Measurements from ENCODE around the gene TMEM164.

Gene TMEM164

DNA sequence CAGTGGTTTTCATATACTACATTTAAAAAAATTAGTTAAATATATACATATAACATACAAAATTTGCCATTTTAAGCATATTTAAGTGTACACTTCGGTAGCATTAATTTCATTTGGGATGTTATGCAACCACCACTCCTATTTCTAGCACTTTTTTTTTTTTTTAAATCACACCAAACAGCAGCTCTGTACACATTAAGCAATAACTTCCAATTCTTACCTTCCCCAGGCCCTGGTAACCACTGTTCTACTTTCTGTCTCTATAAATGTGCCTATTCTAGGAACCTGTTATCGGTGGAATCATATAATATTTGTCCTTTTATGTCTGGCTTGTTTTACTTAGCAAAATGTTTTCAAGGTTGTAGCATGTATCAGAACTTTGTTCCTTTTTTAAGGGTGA lies 39.1 kb downstream of the TMEM164 start:
- TF ChIP-seq FOXP2 (optimal IDR thresholded peaks at IDR 0.05; ENCODE audit: borderline replicate concordance, extremely low read depth, extremely low read length, insufficient read depth) (no peak), SIN3A (IDR thresholded peaks at IDR 0.05; ENCODE audit: borderline replicate concordance, insufficient read depth, low read length) (no peak), POLR2AphosphoS5 (IDR thresholded peaks at IDR 0.05; ENCODE audit: low read depth, low read length) (no peak), TAF1 (IDR thresholded peaks at IDR 0.05; ENCODE audit: borderline replicate concordance, insufficient read depth, low read length) (no peak)
- TF ChIP-seq, protein P1, sequence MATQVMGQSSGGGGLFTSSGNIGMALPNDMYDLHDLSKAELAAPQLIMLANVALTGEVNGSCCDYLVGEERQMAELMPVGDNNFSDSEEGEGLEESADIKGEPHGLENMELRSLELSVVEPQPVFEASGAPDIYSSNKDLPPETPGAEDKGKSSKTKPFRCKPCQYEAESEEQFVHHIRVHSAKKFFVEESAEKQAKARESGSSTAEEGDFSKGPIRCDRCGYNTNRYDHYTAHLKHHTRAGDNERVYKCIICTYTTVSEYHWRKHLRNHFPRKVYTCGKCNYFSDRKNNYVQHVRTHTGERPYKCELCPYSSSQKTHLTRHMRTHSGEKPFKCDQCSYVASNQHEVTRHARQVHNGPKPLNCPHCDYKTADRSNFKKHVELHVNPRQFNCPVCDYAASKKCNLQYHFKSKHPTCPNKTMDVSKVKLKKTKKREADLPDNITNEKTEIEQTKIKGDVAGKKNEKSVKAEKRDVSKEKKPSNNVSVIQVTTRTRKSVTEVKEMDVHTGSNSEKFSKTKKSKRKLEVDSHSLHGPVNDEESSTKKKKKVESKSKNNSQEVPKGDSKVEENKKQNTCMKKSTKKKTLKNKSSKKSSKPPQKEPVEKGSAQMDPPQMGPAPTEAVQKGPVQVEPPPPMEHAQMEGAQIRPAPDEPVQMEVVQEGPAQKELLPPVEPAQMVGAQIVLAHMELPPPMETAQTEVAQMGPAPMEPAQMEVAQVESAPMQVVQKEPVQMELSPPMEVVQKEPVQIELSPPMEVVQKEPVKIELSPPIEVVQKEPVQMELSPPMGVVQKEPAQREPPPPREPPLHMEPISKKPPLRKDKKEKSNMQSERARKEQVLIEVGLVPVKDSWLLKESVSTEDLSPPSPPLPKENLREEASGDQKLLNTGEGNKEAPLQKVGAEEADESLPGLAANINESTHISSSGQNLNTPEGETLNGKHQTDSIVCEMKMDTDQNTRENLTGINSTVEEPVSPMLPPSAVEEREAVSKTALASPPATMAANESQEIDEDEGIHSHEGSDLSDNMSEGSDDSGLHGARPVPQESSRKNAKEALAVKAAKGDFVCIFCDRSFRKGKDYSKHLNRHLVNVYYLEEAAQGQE (IDR thresholded peaks at IDR 0.05; ENCODE audit: insufficient read depth in 1 of 2, low read depth in 2 of 2, low read length in 2 of 2), result no peak

DNA sequence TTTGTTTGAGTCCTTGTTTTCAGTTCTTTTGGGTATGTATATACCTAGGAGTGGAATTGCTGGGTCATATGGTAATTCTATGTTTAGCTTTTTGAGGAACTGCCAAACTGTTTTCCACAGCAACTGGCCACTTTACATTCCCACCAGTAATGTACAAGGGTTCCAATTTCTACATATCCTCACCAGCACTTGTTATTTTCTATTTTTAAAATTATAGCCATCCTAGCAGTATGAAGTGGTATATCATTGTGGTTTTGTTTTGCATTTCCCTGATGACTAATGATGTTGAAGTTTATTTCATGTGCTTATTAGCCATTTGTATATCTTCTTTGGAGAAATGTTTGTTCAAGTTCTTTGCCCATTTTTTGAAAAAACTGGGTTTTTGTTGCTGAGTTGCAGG lies 39.6 kb downstream of the TMEM164 start:
- no peak for TF ChIP-seq SIN3A (IDR thresholded peaks at IDR 0.05; ENCODE audit: borderline replicate concordance, insufficient read depth, low read length)

DNA sequence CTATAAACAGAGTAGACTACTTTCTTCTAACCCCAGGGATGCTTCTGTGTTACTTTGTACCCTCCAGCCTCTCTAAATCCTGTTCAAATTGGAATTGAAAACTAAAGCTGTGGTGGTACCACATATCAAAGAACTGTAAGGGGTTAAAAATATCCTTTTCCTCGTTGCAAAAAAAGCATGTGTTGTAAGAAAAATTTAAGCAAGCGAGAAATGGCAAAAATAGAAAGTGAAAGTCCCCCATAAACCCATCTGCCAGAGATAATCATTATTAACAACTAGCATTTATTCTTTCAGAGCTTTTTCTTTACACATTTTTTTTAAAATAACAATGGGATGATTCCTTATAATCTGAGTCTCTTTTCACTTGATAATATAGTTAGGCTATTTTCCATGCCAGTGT lies 40.6 kb downstream of the TMEM164 start:
- TF ChIP-seq, protein P1 (IDR thresholded peaks at IDR 0.05; ENCODE audit: insufficient read depth in 1 of 2, low read depth in 2 of 2, low read length in 2 of 2), result no peak
- TF ChIP-seq POLR2AphosphoS5 (IDR thresholded peaks at IDR 0.05; ENCODE audit: low read depth, low read length) (no peak), FOXP2 (optimal IDR thresholded peaks at IDR 0.05; ENCODE audit: borderline replicate concordance, extremely low read depth, extremely low read length, insufficient read depth) (no peak), TAF1 (IDR thresholded peaks at IDR 0.05; ENCODE audit: borderline replicate concordance, insufficient read depth, low read length) (no peak), SIN3A (IDR thresholded peaks at IDR 0.05; ENCODE audit: borderline replicate concordance, insufficient read depth, low read length) (no peak)

- TF ChIP-seq SIN3A (IDR thresholded peaks at IDR 0.05; ENCODE audit: borderline replicate concordance, insufficient read depth, low read length) (no peak), POLR2AphosphoS5 (IDR thresholded peaks at IDR 0.05; ENCODE audit: low read depth, low read length) (no peak), TAF1 (IDR thresholded peaks at IDR 0.05; ENCODE audit: borderline replicate concordance, insufficient read depth, low read length) (no peak), FOXP2 (optimal IDR thresholded peaks at IDR 0.05; ENCODE audit: borderline replicate concordance, extremely low read depth, extremely low read length, insufficient read depth) (no peak)
- TF ChIP-seq, protein P1 (IDR thresholded peaks at IDR 0.05; ENCODE audit: insufficient read depth in 1 of 2, low read depth in 2 of 2, low read length in 2 of 2), result no peak
Measured at GRCh38 chrX:110044346-110045249, 41.7 kb downstream of the TMEM164 start.

DNA sequence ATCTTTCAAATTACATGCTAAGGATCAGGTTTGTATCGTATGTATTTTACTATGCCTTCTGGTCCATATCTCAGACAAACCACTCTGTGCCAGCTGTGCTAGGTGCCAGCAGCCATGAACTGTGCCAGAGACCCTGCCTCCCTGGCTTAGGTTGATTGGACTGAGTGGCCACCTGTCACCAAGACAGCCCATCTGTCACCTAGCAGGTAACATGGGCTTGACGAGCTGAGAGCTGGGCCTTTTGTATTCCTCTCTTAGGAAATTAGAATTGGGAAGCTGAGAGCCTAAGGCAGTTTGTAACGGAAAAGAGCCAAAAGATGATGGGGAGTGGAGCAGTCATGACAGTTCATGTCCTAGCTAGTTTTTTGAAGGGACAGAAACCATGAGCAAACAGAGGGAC lies 42.5 kb downstream of the TMEM164 start:
- no peak for TF ChIP-seq FOXP2 (optimal IDR thresholded peaks at IDR 0.05; ENCODE audit: borderline replicate concordance, extremely low read depth, extremely low read length, insufficient read depth)
- no peak for TF ChIP-seq SIN3A (IDR thresholded peaks at IDR 0.05; ENCODE audit: borderline replicate concordance, insufficient read depth, low read length)
- no peak for TF ChIP-seq TAF1 (IDR thresholded peaks at IDR 0.05; ENCODE audit: borderline replicate concordance, insufficient read depth, low read length)
- TF ChIP-seq POLR2AphosphoS5 (IDR thresholded peaks at IDR 0.05; ENCODE audit: low read depth, low read length), result no peak
- TF ChIP-seq, protein P1 (IDR thresholded peaks at IDR 0.05; ENCODE audit: insufficient read depth in 1 of 2, low read depth in 2 of 2, low read length in 2 of 2), result no peak

Measured in PFSK-1 (cell line).